ENCODE data around the gene DDX21. TPM values are rescaled to one million over a fixed set of nuclear protein-coding genes. Genes with fewer than 3 reads are reported as not detected.
"Not testable (repeated sequence)": the region's sequence is repeated elsewhere in the genome, so short reads cannot be mapped to it uniquely, and the experiment has no call there.

DDX21 gene
- total RNA-seq, 4 donors from 2014 or later, result 39.2 to 112 (median 84.0) TPM

- Histone ChIP-seq H3K36me3 (peaks cover 0 to 91% (median 69%) of the 10 kb centered on the region in 3 donors), H3K27me3 (no peaks in the 10 kb centered on the region), H3K9me3 (no peaks in the 10 kb centered on the region), H3K27ac (no peak overlapping the region), H3K4me1 (peaks cover 0 to 20% (median 4%) of the 10 kb centered on the region in 3 donors), H3K4me3 (no peak overlapping the region)
- no peak for DNase-seq
- WGBS, 2 donors, result 80 to 94% methylated on average over 4 of the region's 4 CpGs
- intact Hi-C loops (cut with DNase I), result no loop called here
- TF ChIP-seq, protein P1, sequence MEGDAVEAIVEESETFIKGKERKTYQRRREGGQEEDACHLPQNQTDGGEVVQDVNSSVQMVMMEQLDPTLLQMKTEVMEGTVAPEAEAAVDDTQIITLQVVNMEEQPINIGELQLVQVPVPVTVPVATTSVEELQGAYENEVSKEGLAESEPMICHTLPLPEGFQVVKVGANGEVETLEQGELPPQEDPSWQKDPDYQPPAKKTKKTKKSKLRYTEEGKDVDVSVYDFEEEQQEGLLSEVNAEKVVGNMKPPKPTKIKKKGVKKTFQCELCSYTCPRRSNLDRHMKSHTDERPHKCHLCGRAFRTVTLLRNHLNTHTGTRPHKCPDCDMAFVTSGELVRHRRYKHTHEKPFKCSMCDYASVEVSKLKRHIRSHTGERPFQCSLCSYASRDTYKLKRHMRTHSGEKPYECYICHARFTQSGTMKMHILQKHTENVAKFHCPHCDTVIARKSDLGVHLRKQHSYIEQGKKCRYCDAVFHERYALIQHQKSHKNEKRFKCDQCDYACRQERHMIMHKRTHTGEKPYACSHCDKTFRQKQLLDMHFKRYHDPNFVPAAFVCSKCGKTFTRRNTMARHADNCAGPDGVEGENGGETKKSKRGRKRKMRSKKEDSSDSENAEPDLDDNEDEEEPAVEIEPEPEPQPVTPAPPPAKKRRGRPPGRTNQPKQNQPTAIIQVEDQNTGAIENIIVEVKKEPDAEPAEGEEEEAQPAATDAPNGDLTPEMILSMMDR (IDR thresholded peaks at IDR 0.05), result no peak
- no peak for TF ChIP-seq POLR2A (IDR thresholded peaks at IDR 0.05)
These were observed 7.2 kb downstream of the DDX21 start for GRCh38 chr10:68963151-68963550.

DNA sequence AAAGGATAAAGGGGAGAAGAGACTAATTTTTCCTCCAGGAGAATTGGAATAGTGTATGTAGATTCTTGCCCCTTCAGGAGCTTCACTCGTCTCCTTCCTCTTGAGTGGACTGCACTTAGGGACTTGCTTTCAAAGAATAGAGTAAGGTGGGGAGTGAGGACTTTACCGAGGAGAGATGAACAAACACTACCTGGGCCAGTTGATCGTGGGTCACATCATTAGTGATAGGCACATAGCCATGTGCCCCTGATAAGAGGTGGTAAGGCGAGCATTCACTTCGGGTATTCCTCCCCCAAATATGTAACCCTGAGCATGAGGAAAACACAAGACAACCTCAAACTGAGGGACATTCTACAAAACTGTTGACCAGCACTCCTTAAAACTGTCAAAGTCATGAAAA lies 18.0 kb downstream of the DDX21 start:
- intact Hi-C loops (cut with DNase I), result no loop called here
- H3K27me3 ChIP-seq, result no peaks in the 10 kb centered on the region
- no peak for DNase-seq
- no peaks in the 10 kb centered on the region for H3K4me1 ChIP-seq
- H3K9me3 ChIP-seq, result no peaks in the 10 kb centered on the region
- 85 to 88% methylated on average over 5 of the region's 5 CpGs for WGBS, 2 donors
- peaks cover 15 to 100% (median 83%) of the 10 kb centered on the region in 3 donors for H3K36me3 ChIP-seq
- no peak overlapping the region for H3K27ac ChIP-seq
- TF ChIP-seq, protein P1 (IDR thresholded peaks at IDR 0.05), result no peak
- no peak for TF ChIP-seq POLR2A (IDR thresholded peaks at IDR 0.05)
- H3K4me3 ChIP-seq, result no peak overlapping the region

GRCh38 chr10:68975936-68976473 lies 20.0 kb downstream of the DDX21 start:
- H3K4me1 ChIP-seq; DNase-seq; H3K27ac ChIP-seq; intact Hi-C loops (cut with DNase I); H3K27me3 ChIP-seq; H3K4me3 ChIP-seq; H3K9me3 ChIP-seq: not testable (repeated sequence)
- WGBS, 2 donors, result 87 to 100% methylated on average over 5 of the region's 5 CpGs
- peaks cover 15 to 100% (median 78%) of the 10 kb centered on the region in 3 donors for H3K36me3 ChIP-seq

DNA sequence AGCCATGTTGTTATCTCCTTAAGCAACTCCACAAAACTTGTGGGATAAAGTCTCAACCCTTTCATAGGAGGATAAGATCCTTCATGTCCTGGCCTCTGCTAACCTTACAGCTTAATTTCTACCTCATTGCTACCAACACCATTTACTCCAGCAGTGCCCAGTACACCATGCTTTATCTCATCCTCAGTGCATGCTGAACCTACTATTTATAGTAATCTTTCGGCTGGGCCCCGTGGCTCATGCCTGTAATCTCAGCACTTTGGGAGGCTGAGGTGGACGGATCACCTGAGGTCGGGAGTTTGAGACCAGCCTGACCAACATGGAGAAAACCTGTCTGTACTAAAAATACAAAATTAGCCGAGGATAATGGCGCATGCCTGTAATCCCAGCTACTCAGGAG lies 23.8 kb downstream of the DDX21 start:
- H3K27me3 ChIP-seq; H3K4me1 ChIP-seq; H3K27ac ChIP-seq; intact Hi-C loops (cut with DNase I); H3K4me3 ChIP-seq; DNase-seq; H3K9me3 ChIP-seq: not testable (repeated sequence)
- H3K36me3 ChIP-seq, result peaks cover 9 to 100% (median 63%) of the 10 kb centered on the region in 3 donors
- WGBS, 2 donors, result 91% methylated on average over 6 of the region's 6 CpGs; no CpG with 5 or more reads in 1 of the 2 donors

GRCh38 chr10:68981074-68981473 lies 25.1 kb downstream of the DDX21 start:
- TF ChIP-seq, protein P1 (IDR thresholded peaks at IDR 0.05), result no peak
- no peak for TF ChIP-seq POLR2A (IDR thresholded peaks at IDR 0.05)
- H3K4me1 ChIP-seq, result no peaks in the 10 kb centered on the region
- H3K36me3 ChIP-seq, result peaks cover 9 to 100% (median 54%) of the 10 kb centered on the region in 3 donors
- H3K27me3 ChIP-seq, result no peaks in the 10 kb centered on the region
- no peak overlapping the region for H3K27ac ChIP-seq
- DNase-seq, result no peak
- no peak overlapping the region for H3K4me3 ChIP-seq
- no peaks in the 10 kb centered on the region for H3K9me3 ChIP-seq
- intact Hi-C loops (cut with DNase I), result no loop called here
- 89 to 100% methylated on average over 1 of the region's 1 CpG for WGBS, 2 donors

DNA sequence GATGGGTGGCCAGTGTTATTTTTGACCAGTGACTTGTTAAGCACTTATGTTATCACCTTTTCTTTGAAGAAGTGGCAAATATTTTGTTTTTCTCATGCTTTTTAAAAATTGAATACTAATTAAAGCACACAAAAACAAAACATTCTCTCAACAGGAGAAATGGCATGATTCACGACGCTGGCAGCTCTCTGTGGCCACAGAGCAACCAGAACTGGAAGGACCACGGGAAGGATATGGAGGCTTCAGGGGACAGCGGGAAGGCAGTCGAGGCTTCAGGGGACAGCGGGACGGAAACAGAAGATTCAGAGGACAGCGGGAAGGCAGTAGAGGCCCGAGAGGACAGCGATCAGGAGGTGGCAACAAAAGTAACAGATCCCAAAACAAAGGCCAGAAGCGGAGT lies 26.4 kb downstream of the DDX21 start:
- intact Hi-C loops (cut with DNase I), result no loop called here
- no peaks in the 10 kb centered on the region for H3K9me3 ChIP-seq
- peaks cover 9 to 87% (median 48%) of the 10 kb centered on the region in 3 donors for H3K36me3 ChIP-seq
- no peak for DNase-seq
- no peak overlapping the region for H3K4me3 ChIP-seq
- no peaks in the 10 kb centered on the region for H3K4me1 ChIP-seq
- no peak for TF ChIP-seq POLR2A (IDR thresholded peaks at IDR 0.05)
- TF ChIP-seq, protein P1 (IDR thresholded peaks at IDR 0.05), result no peak
- H3K27ac ChIP-seq, result no peak overlapping the region
- WGBS, 2 donors, result 90 to 97% methylated on average over 11 of the region's 11 CpGs
- H3K27me3 ChIP-seq, result no peaks in the 10 kb centered on the region
